GM18861 (cell line): ENCODE data around the gene SPEM2.

Experiments
- ATAC-seq: cut with Tn5 transposase; IDR thresholded peaks from one replicate; pipeline ENCODE4 v1.9.1; 2021; ENCODE audit not compliant: unreplicated experiment

Gene SPEM2

GRCh38 chr17:7440113-7440833 lies 14.9 kb downstream of the SPEM2 start:
- no peak for ATAC-seq

- ATAC-seq: no peak
Measured at GRCh38 chr17:7440834-7441195, 15.4 kb downstream of the SPEM2 start.

- no peak for ATAC-seq
Measured at GRCh38 chr17:7441266-7441665, 15.8 kb downstream of the SPEM2 start.

- ATAC-seq: no peak
Measured at GRCh38 chr17:7442142-7442541, 16.7 kb downstream of the SPEM2 start.

- ATAC-seq: no peak
Measured at GRCh38 chr17:7443499-7444485, 18.4 kb downstream of the SPEM2 start.

- peak; percentile 48 for ATAC-seq
Measured at GRCh38 chr17:7444682-7445618, 19.5 kb downstream of the SPEM2 start, which contains the start of gene CHRNB1. Gene CHRNB1, plus strand, starts transcription at chr17:7445061. Its CDS starts 67 bp downstream, at chr17:7445128.

- ATAC-seq: peak; percentile 20
Measured at GRCh38 chr17:7445619-7445968, 20.2 kb downstream of the SPEM2 start.

- no peak for ATAC-seq
Measured at GRCh38 chr17:7448461-7448860, 23.0 kb downstream of the SPEM2 start.

- ATAC-seq: no peak
Measured at GRCh38 chr17:7459961-7460545, 34.6 kb downstream of the SPEM2 start.

- no peak for ATAC-seq
Measured at GRCh38 chr17:7460850-7461660, 35.6 kb downstream of the SPEM2 start.

- no peak for ATAC-seq
Measured at GRCh38 chr17:7462474-7463371, 37.3 kb downstream of the SPEM2 start.

- ATAC-seq: no peak
Measured at GRCh38 chr17:7463372-7463846, 38.0 kb downstream of the SPEM2 start.

- ATAC-seq: no peak
Measured at GRCh38 chr17:7464081-7464480, 38.7 kb downstream of the SPEM2 start.

- no peak for ATAC-seq
Measured at GRCh38 chr17:7465597-7466275, 40.3 kb downstream of the SPEM2 start.

- ATAC-seq: no peak
Measured at GRCh38 chr17:7466318-7466638, 40.9 kb downstream of the SPEM2 start.

- ATAC-seq: no peak
Measured at GRCh38 chr17:7466639-7467341, 41.4 kb downstream of the SPEM2 start.

GRCh38 chr17:7467498-7467897 lies 42.1 kb downstream of the SPEM2 start:
- no peak for ATAC-seq

GRCh38 chr17:7468290-7468689 lies 42.9 kb downstream of the SPEM2 start:
- no peak for ATAC-seq
